Activated T-cell treated with anti-CD3 and anti-CD28 coated beads for 24 hours (primary cell): ENCODE results near the gene MLXIPL.
"Not testable (repeated sequence)": the region's sequence is repeated elsewhere in the genome, so short reads cannot be mapped to it uniquely, and the experiment has no call there.

Source experiments
- DNase-seq: peaks from one replicate; pipeline ENCODE4 v3.0.0-alpha.2; 2020; ENCODE audit warnings: low read depth

MLXIPL gene, protein sequence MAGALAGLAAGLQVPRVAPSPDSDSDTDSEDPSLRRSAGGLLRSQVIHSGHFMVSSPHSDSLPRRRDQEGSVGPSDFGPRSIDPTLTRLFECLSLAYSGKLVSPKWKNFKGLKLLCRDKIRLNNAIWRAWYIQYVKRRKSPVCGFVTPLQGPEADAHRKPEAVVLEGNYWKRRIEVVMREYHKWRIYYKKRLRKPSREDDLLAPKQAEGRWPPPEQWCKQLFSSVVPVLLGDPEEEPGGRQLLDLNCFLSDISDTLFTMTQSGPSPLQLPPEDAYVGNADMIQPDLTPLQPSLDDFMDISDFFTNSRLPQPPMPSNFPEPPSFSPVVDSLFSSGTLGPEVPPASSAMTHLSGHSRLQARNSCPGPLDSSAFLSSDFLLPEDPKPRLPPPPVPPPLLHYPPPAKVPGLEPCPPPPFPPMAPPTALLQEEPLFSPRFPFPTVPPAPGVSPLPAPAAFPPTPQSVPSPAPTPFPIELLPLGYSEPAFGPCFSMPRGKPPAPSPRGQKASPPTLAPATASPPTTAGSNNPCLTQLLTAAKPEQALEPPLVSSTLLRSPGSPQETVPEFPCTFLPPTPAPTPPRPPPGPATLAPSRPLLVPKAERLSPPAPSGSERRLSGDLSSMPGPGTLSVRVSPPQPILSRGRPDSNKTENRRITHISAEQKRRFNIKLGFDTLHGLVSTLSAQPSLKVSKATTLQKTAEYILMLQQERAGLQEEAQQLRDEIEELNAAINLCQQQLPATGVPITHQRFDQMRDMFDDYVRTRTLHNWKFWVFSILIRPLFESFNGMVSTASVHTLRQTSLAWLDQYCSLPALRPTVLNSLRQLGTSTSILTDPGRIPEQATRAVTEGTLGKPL

DNA sequence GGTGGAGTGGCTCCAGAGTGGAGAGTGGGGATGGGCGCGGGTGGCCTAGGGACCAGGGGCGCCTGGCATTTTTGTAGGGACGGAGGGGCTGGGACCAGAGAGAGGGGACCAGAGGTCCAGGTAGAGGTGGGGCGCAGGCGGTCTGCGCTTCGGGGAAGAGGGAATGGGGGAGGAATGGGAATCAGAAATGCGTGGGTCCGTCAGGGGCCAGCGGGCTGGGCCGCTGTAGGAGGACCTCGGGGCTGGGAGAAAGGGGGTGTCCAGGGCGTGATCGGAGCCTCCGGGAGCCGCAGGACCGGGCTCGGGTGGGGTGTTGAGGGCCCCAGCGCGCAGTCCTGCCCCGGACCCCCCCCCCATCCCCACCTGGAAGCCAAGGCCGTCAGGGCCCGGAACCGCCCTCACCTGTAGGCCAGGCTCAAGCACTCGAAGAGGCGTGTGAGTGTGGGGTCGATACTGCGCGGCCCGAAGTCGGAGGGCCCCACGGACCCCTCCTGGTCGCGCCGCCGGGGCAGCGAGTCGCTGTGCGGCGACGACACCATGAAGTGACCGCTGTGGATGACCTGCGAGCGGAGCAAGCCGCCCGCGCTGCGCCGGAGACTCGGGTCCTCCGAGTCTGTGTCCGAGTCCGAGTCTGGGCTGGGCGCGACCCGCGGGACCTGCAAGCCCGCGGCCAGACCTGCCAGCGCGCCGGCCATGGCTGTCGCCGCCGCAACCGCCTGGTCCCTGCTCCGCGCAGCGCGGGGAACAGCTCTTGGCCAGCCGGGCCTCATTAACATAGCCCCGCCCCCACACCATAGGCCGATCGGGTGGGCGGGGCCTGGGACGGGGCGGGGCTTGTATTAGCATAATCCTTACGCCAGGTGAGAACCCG lies at the start of gene MLXIPL:
TSS of gene MLXIPL (minus strand) at position 725 of the 871 bp plus-strand sequence. CDS start at position 695, 30 bp downstream.
- DNase-seq: peak; percentile 45

DNA sequence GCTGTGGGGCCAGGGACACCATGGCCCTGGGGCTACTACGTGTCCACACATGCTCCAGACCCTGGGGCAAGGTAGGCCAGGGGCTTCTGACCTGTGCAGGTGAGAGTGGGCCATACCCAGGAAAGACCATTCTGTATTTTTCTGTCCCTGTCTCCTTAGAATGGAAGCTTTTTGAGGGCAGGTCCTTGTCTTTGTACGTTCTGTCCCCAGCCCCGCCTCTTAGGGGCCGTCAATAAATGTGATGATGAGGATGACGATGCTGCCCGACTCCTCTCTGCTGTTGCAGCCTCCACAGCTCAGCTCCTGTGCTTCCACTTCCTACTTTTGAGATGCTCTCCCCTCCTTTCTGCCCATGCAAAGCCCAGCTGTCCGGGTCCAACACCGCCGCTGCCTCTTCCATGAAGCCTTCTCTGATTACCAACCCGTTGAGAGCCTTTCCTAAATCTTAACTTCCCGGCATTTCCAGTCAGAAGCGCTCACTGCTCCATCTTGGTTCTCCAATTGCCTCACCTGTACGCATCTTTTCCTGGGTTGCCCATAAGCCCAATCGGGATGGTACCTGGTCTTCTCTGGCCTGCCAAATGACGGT lies 47.6 kb upstream of the MLXIPL start:
- DNase-seq: no peak

DNA sequence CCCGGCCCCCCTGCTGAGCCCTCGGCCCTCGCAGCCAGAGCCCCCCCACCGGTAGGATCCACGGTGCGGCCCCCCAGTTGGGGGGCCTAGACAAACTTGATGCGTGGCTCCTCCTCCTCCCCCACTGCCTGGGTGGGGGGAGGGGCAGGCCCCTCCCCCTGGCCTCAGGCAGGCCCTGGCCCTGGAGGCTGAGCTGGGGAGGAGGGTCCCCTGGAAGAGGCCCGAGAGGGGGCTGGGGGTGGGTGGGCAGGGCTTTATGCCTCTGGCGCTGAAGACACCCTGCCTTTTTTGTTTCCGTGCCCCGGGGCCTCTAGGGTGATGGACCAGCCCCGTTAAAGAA lies 47.0 kb upstream of the MLXIPL start:
- no peak for DNase-seq

DNA sequence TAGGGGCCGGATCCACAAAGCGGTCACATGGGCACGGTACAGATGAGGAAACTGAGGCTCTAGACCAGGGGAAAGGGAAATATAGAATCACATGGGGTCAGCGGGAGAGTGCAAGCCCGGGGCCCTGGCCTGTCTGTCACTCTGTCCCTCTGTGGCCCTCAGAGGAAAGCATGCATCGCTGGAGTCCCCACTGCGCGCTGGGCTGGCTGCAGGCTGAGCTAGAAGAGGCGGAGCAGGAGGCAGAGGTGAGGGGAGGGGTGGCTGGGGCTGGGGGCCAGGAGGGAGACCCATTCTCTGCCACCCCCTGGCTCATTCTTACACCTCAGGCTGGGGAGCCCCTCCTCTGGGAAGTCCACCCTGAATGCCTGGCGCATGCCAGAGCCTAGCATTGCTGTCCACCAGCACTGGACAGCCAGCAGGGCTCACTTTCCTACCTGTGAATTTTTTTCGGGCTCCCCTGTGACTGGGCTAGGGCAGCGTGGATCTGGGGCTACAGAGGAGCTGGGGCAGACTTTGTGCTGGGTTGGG lies 45.6 kb upstream of the MLXIPL start:
- no peak for DNase-seq

DNA sequence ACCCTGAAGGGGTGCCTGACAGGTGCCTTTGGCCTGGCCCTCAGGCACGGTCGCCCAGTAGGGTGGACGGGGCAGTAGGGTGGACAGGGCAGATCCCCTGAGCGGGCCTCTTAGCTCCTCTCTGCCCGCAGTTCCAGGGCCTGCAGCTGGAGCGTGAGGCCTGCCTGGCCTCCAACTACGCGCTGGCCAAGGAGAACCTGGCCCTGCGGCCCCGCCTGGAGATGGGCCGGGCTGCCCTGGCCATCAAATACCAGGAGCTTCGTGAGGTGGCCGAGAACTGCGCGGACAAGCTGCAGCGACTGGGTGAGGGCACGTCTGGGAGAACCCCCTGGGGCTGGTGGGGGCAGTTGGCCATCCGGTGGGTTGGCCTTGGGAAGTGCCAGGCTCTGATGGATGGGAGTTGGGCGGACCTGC lies 45.0 kb upstream of the MLXIPL start:
- DNase-seq: no peak

DNA sequence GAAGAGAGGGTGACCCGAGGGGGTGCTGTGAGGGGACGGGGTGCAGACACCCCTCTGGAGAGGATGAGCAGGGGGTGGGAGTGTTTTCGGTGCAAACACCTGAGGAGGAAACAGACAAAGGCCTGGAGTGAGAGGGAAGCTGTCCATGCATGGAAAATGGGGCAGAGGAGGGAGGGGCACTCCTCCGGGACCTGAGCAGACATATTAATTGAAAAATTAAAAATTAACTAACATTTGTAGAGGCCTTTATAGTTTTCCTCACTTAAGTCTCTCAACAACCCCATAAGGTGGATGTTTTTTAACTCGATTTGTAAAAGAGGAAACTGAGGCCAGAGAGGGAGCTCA lies 44.5 kb upstream of the MLXIPL start:
- DNase-seq: no peak

DNA sequence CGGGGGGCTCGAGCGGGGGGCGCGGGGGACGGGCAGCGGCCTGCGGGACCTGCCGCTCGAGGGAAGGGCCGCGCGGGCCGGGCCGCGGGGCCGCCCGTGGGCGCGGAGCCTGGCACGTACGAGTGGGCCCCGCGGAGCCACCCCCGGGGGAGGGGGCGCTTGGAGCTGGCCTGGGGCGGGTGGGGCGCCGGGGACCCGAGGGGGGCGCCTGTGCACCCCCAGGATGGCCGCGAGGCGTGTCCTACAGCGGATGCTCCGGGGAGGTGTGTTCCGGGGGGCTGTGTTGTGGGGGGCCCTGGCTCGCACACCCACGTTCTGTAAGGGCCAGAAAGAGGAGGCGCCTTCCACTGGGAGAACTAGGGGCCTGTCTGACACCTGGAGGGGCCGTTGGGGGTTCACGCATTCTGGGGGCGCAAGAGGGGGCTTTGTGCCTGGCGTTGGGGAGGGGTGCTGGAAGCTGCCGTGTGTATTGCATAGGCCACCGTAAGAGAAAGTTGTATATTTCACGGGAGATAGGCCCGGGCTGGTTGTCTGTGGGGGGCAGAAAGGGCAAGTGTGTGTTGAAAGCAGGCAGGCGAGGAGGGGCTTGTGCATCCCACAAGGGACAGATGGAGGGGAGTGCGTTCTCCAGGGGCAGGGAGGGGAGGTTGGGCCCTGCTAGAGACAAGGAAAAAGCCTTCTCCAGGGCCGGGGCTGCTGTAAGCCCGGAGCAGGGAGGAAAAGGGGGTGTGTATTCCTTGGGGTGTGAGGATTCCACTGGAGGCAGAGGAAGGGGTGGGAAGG lies 44.0 kb upstream of the MLXIPL start:
- no peak for DNase-seq

DNA sequence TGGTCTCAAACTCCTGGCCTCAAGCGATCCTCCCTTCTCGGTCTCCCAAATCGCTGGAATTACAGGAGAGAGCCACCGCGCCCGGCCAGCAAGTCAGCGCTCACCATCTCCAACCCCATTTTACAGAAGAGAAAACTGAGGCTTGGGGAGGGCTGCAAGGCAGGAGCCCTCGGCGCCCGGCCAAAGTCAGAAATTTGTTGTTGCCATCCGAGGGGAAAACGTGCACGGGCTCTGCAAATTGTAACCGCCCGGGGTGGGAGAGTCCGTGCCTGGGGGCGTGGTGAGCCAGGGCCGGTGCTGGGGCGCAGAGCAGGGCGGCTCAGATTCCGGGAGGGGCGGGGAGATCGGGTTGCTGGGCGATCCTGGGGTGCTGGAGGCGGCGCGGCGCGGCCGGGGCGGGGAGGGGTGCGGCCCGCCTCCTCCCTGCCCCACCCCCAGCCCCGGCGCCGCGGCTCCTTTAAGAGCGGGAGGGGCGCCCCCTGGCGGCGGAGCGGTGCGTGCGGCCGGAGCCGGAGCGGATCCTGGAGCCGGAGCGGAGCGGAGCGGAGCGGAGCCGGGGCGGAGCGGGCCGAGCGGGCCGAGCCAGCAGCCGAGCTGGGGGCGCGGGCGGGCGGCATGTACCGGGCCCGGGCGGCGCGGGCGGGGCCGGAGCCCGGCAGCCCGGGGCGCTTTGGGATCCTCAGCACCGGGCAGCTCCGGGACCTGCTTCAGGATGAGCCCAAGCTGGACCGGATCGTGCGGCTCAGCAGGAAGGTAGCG lies 43.2 kb upstream of the MLXIPL start, which contains the start of gene VPS37D:
TSS of gene VPS37D (plus strand) at position 488 of the 759 bp plus-strand sequence. CDS start at position 616, 128 bp downstream.
- peak; percentile 89 for DNase-seq

DNA sequence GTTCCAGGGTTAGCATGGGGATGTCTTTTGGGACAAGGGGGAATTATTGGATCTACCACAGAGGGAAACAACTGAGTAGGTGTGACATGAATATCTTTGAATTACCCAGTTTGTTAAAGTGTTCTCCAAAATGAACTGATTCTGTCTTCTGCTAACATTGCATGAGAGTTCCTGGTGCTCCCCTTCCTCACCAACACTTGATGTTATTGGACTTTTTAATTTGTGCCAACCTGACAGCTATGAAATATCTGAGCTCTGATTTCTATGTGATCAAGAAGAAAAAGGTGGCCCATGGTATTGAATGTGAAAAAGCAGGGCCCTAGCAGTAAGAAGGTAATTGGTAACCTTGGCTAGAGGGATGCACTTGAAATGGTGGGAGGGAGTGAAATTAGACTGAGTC lies 38.7 kb upstream of the MLXIPL start:
- DNase-seq: no peak

DNA sequence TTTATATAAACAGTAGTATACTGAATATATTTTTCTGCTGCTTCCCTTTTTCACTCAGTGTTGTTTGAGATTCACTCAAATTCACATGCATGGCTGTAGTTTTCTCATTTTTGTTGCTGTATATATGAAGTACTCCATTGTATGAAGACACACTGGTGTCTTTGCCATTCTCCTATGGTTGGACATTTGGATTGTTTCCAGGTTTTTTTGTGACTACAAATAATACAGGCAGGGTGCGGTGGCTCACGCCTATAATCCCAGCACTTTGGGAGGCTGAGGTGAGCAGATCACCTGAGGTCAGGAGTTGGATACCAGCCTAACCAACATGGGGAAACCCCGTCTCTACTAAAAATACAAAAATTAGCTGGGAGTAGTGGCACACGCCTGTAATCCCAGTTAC lies 36.3 kb upstream of the MLXIPL start:
- not testable (repeated sequence) for DNase-seq

DNA sequence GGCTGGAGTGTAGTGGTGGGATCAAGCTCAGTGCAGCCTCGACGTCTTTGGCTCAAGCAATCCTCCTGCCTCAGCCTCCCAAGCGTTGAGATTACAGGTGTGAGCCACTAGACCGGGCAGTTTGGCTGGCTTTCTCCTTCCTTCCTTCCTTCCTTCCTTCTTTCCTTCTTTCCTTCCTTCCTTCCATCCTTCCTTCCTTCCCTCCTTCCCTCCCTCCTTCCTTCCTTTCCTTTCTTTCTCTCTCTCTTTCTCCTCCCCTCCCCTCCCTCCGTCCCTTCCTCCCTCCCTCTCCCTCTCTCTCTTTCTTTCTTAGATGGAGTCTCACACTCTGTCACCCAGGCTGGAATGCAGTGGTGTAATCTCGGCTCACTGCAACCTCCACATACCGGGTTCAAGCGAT lies 35.7 kb upstream of the MLXIPL start:
- no peak for DNase-seq

DNA sequence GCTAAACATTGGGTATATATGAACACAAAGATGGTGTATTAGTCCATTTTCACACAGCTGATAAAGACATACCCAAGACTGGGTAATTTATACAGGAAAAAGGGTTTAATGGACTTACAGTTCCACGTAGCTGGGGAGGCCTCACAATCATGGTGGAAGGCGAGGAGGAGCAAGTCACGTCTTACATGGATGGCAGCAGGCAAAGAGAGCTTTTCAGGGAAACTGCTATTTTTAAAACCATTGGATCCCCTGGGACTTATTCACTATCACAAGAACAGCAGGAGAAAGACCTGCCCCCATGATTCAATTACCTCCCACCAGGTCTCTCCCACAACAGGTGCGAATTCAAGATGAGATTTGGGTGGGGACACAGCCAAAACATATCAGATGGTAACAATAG lies 31.0 kb upstream of the MLXIPL start:
- DNase-seq: not testable (repeated sequence)

DNA sequence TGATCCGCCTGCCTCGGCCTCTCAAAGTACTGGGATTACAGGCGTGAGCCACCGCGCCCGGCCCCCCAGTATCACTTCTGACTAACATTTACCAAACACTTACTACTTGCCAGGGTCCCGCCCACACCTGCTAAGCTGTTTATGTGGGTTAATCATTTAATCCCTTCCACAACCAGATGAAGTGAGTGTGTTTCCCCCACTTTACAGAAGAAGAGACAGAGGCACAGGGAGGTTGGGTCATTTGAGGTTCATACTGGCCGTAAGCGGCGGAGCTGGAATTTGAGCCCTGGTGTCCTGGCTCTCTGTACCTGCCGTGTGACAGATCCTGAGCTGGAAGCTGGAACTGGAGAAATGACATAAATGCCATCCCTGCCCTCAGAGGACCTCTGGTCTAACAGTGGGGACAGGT lies 28.2 kb upstream of the MLXIPL start:
- DNase-seq: no peak

DNA sequence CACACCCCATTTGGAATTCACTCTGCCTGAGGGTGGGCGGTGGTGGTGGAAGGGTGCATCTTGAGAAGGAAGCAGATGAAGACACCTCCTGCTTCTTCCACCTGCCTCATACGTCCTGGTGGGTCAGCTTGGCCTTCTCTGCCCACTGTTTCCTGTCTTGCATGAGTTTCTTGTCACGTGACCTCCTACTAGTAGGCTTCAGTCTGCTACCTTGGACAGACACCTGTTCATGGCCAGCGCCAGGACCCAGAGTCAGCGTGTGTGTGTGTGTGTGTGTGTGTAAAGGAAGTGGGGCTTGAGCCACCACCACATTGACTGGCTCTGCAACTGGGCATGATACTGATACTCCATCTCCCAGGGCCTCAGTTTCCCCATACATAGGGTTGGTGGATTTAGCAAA lies 26.2 kb upstream of the MLXIPL start:
- DNase-seq: no peak

DNA sequence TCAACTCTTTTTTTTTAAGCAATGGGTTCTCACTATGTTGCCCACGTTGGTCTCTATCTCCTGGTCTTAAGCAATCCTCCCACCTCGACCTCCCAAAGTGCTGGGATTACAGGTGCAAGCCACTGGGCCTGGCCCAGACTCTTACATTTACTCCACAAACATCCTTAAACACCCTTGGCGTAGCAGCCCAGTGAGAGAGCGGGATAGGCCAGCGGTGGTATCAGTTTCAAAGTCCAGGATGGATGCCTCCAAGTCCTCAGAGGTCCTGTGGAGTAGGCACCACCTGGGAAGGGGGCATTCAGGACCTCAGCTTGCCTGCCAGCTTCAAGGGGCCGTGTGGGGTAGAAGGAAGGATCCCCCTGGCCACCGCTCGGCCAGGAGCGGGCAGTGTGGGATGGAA lies 25.3 kb upstream of the MLXIPL start:
- no peak for DNase-seq

DNA sequence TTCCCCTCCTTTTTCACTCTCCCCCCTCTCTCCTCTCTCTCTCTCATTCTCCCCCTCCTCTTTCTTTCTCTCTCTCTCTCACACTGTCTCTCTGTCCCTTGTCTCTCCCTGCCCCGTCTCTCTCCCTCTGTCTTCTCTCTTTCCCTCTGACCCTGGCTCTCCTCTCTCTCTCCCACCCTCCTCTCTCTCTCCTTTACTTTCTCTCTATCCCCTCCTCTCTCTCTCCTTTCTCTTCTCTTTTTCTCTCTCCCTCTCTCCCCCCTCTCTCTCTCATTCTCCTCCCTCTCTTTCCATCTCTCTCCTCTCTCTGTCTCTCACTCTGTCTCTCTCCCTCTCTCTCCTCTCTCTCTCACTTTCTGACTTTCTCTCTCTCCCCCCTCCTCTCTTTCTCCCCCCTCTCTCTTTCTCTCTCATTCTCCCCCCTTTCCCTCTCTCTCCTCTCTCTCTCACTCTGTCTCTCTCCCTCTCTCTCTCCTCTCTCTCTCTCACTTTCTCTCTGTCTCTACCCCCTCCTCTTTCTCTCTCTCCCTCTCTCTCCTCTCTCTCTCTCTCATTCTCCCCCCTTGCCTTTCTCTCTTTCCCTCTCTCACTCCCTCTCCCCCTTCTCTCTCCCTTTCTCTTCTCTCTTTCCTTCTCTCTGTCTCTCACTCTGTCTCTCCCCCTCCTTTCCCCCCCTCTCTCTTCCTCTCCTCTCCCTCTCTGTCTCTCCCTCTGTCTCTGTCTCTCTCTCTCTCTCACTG lies 24.4 kb upstream of the MLXIPL start:
- DNase-seq: no peak

DNA sequence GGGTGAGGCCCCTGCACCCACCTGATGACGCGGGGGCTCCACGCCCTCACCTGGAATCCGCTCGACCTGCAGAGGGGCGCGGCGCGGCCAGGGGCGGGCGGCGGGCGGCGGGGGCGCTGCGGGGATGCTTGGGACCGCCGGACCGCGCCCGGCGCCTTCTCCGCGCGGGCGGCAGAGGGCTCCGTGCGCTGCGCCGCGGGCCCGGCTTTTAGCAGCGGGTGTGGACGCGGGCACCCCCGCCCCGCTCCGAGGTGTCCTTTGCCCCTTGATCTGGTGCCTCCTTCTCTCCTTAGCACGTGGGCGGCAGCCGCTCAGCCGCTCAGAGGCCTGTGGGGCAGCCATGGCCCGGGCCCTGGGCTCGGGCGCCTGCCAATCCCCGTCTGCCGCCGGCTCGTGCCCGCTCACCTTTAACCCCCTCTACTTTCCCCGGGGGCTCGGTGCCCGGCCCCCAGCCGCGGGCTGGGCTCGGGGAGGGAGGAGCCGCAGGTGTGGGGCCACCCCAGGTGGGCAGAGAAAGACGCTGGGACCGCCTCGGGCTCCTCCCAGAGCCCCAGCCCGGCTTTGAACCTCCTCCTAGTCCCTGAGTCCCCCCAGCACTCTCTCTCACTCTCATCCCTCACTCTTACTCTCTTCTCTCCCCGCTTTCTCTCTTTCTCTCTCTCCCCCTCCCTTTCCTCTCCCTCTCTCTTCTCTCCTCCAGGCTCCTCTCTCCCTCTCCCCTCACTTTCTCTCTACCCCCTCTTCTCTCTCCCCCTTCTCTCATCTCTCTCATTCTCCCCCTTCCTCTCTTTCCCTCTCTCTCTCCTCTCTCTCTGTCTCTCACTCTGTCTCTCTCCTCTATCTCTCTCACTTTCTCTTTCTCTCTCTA lies 23.6 kb upstream of the MLXIPL start:
- no peak for DNase-seq
